Lung (tissue), 12 donors: ENCODE measurements around the gene RAD23B. TPM values are rescaled to one million over a fixed set of nuclear protein-coding genes. Genes with fewer than 3 reads are reported as not detected.

Source experiments
- ATAC-seq: fragments of 200-7000 bp; cut with Tn5 transposase; one replicate; pipeline ENCODE4 v1.9.1; 2020; ENCODE audit warnings: moderate number of reproducible peaks; ENCODE audit not compliant: insufficient read depth, low FRiP score
- DNase-seq, 3 donors: peaks; one replicate each; pipeline ENCODE4 v3.0.0-alpha.2; 2013 to 2017
- H3K27ac ChIP-seq, 2 donors: one replicate each; pipeline ENCODE4 v1.5.1; 2013; ENCODE audit warnings: mild to moderate bottlenecking in 2 of 2, moderate library complexity in 2 of 2, control low read depth in 1 of 2, inconsistent platforms in 1 of 2, low read depth in 1 of 2, low read length in 1 of 2
- H3K27me3 ChIP-seq, 3 donors: one replicate each; pipeline ENCODE4 v1.5.1; 2013; ENCODE audit warnings: low read length in 2 of 3; ENCODE audit not compliant: control insufficient read depth in 3 of 3, insufficient read depth in 3 of 3
- H3K36me3 ChIP-seq, 4 donors: one replicate each; pipeline ENCODE4 v1.5.1; 2013; ENCODE audit warnings: low read length in 4 of 4, mild to moderate bottlenecking in 1 of 4, moderate library complexity in 1 of 4; ENCODE audit not compliant: control insufficient read depth in 4 of 4, insufficient read depth in 4 of 4
- H3K4me1 ChIP-seq, 5 donors: one replicate each; pipeline ENCODE4 v1.5.1; 2013; ENCODE audit warnings: low read length in 5 of 5, mild to moderate bottlenecking in 2 of 5, moderate library complexity in 1 of 5; ENCODE audit not compliant: control insufficient read depth in 5 of 5, insufficient read depth in 5 of 5
- H3K4me3 ChIP-seq: one replicate; pipeline ENCODE4 v1.5.1; 2013; ENCODE audit warnings: mild to moderate bottlenecking, control low read depth, moderate library complexity
- H3K9ac ChIP-seq, 2 donors: one replicate each; pipeline ENCODE4 v1.5.1; 2013; ENCODE audit warnings: low read length in 2 of 2, control low read depth in 1 of 2; ENCODE audit not compliant: insufficient read depth in 1 of 2
- H3K9me3 ChIP-seq, 4 donors: one replicate each; pipeline ENCODE4 v1.5.1; 2013; ENCODE audit warnings: low read length in 3 of 4, mild to moderate bottlenecking in 1 of 4, moderate library complexity in 1 of 4; ENCODE audit not compliant: control insufficient read depth in 4 of 4, insufficient read depth in 3 of 4
- CTCF ChIP-seq: IDR thresholded peaks from 2 replicates; pipeline ENCODE4 v1.5.1; 2012; ENCODE audit warnings: mild to moderate bottlenecking; ENCODE audit errors: control extremely low read depth, extremely low read depth
- WGBS, 2 donors: extraction: QIAGEN DNeasy Blood & Tissue Kit; methylation state at CpG; one replicate each; pipeline ENCODE4 v1.1.7; 2013; 5-methylcytosine and 5-hydroxymethylcytosine counted together
- polyA plus RNA-seq, 2 donors: library from polyadenylated mRNA; stranded (reverse); fragments of 200-250 nt; gene quantifications; one replicate each; pipeline ENCODE4 v1.2.1, GENCODE V29; 2013
- total RNA-seq, 2 donors: library from RNA; depleted of rRNA in 1 of 2; stranded (reverse); fragments of >200 nt in 1 of 2; gene quantifications; one replicate each; pipeline ENCODE4 v1.2.1, GENCODE V29; 2014 to 2021
- donor health status: control.
- donor health status: control.
- donor health status: Bipolar disorder and iron deficiency.
- donor health status: healthy.
- donor health status: DM: yes; HTN: yes; CAD: no.

RAD23B gene
- total and polyA plus RNA-seq, 4 donors = 37.9 to 114 (median 62.3) TPM

- Histone ChIP-seq H3K9me3 (no peaks in the 10 kb centered on the region), H3K27me3 (no peaks in the 10 kb centered on the region), H3K4me3 (no peak overlapping the region), H3K9ac (peak overlapping the region in 1 of 2 donors; percentile 88), H3K36me3 (no peaks in the 10 kb centered on the region), H3K4me1 (peaks cover 5 to 21% (median 7%) of the 10 kb centered on the region in 5 donors), H3K27ac (peak overlapping the region in 1 of 2 donors; percentile 26)
- 20 to 46% methylated on average over 6 of the region's 6 CpGs for WGBS, 2 donors
- TF ChIP-seq CTCF = no peak
- peak in 2 of 3 donors; percentile 55 to 68 for DNase-seq
- no peak for ATAC-seq
Measured at GRCh38 chr9:107285286-107285685, 2.2 kb downstream of the RAD23B start.

- Histone ChIP-seq H3K27me3 (no peaks in the 10 kb centered on the region), H3K4me3 (no peak overlapping the region), H3K9ac (peak overlapping the region in 1 of 2 donors; percentile 88), H3K36me3 (no peaks in the 10 kb centered on the region), H3K4me1 (peaks cover 5 to 24% (median 12%) of the 10 kb centered on the region in 5 donors), H3K27ac (peak overlapping the region in 1 of 2 donors; percentile 39), H3K9me3 (no peaks in the 10 kb centered on the region)
- DNase-seq (peak in 2 of 3 donors; percentile 49 to 52), ATAC-seq (no peak)
- 37 to 57% methylated on average over 2 of the region's 2 CpGs for WGBS, 2 donors
- no peak for TF ChIP-seq CTCF
Measured at GRCh38 chr9:107286057-107286456, 3.0 kb downstream of the RAD23B start.

GRCh38 chr9:107288701-107289100, 5.6 kb downstream of the RAD23B start:
- Histone ChIP-seq H3K9me3 (no peaks in the 10 kb centered on the region), H3K4me1 (peaks cover 9 to 32% (median 18%) of the 10 kb centered on the region in 5 donors), H3K36me3 (no peaks in the 10 kb centered on the region), H3K27me3 (no peaks in the 10 kb centered on the region), H3K27ac (no peak overlapping the region), H3K9ac (no peak overlapping the region), H3K4me3 (no peak overlapping the region)
- 67 to 74% methylated on average over 1 of the region's 1 CpG for WGBS, 2 donors
- ATAC-seq (no peak), DNase-seq (no peak)
- TF ChIP-seq CTCF = no peak

- no peaks in the 10 kb centered on the region for H3K9me3 ChIP-seq
- TF ChIP-seq CTCF = no peak
- no peaks in the 10 kb centered on the region for H3K36me3 ChIP-seq
- no peaks in the 10 kb centered on the region for H3K27me3 ChIP-seq
- no peak overlapping the region for H3K9ac ChIP-seq
- 79 to 81% methylated on average over 7 of the region's 7 CpGs for WGBS, 2 donors
- H3K4me1 ChIP-seq = peaks cover 13 to 48% (median 17%) of the 10 kb centered on the region in 5 donors
- ATAC-seq (no peak), DNase-seq (no peak)
- H3K27ac ChIP-seq = no peak overlapping the region
- H3K4me3 ChIP-seq = no peak overlapping the region
Measured at GRCh38 chr9:107290619-107291018, 7.5 kb downstream of the RAD23B start.
